Lower leg skin (tissue), 3 donors: Measurements from ENCODE around the gene ADAMTSL2.

Source experiments
- CTCF ChIP-seq, 3 donors: fragments of 450-650 bp; IDR thresholded peaks; one replicate each; pipeline ENCODE4 v1.5.1; 2016; ENCODE audit warnings: antibody characterized with exemption in 3 of 3, mild to moderate bottlenecking in 3 of 3, moderate library complexity in 2 of 3
- POLR2A ChIP-seq, 2 donors: fragments of 450-650 bp; IDR thresholded peaks; one replicate each; pipeline ENCODE4 v1.6.1; 2016 to 2017; ENCODE audit warnings: antibody characterized with exemption in 2 of 2, mild to moderate bottlenecking in 1 of 2, moderate library complexity in 1 of 2

GRCh38 chr9:133538176-133538575 lies 3.7 kb downstream of the ADAMTSL2 start:
- no peak for TF ChIP-seq CTCF (IDR thresholded peaks at IDR 0.05)
- TF ChIP-seq POLR2A (IDR thresholded peaks at IDR 0.05): no peak
